DMS 273 treated with DMSO at 0.1 percent for 48 hours (cell line): ENCODE results near the gene RIN3.
A peak's percentile ranks its signal among the peaks of the same experiment; 100 is the strongest.
"Not testable (repeated sequence)": the region's sequence is repeated elsewhere in the genome, so short reads cannot be mapped to it uniquely, and the experiment has no call there.

Experiments
- DNase-seq: peaks from one replicate; lab custom pipeline; 2025; lab: John Stamatoyannopoulos, UW

RIN3 gene

GRCh38 chr14:92624764-92625163 lies 111.2 kb downstream of the RIN3 start:
- no peak for DNase-seq

- no peak for DNase-seq
These were observed 111.6 kb downstream of the RIN3 start for GRCh38 chr14:92625213-92625612.

GRCh38 chr14:92626041-92626440 lies 112.5 kb downstream of the RIN3 start:
- DNase-seq, result no peak

- no peak for DNase-seq
These were observed 114.2 kb downstream of the RIN3 start for GRCh38 chr14:92627707-92628215.

- no peak for DNase-seq
These were observed 115.1 kb downstream of the RIN3 start for GRCh38 chr14:92628636-92629035.

GRCh38 chr14:92630367-92630766 lies 116.8 kb downstream of the RIN3 start:
- DNase-seq, result no peak

- DNase-seq, result no peak
These were observed 117.5 kb downstream of the RIN3 start for GRCh38 chr14:92631098-92631497.

GRCh38 chr14:92632546-92633273 lies 119.1 kb downstream of the RIN3 start:
- no peak for DNase-seq

- DNase-seq, result no peak
These were observed 119.7 kb downstream of the RIN3 start for GRCh38 chr14:92633274-92633616.

- DNase-seq, result no peak
These were observed 120.1 kb downstream of the RIN3 start for GRCh38 chr14:92633724-92634123.

- no peak for DNase-seq
These were observed 121.5 kb downstream of the RIN3 start for GRCh38 chr14:92635031-92635430.

GRCh38 chr14:92635896-92636295 lies 122.3 kb downstream of the RIN3 start:
- DNase-seq, result no peak

- peak; percentile 50 for DNase-seq
These were observed 123.6 kb downstream of the RIN3 start for GRCh38 chr14:92637228-92637627.

GRCh38 chr14:92637864-92638263 lies 124.3 kb downstream of the RIN3 start:
- DNase-seq, result no peak

- no peak for DNase-seq
These were observed 124.7 kb downstream of the RIN3 start for GRCh38 chr14:92638266-92638665.

GRCh38 chr14:92638904-92639303 lies 125.3 kb downstream of the RIN3 start:
- DNase-seq, result no peak

- DNase-seq, result not testable (repeated sequence)
These were observed 126.0 kb downstream of the RIN3 start for GRCh38 chr14:92639472-92640117.

- DNase-seq, result no peak
These were observed 127.7 kb downstream of the RIN3 start for GRCh38 chr14:92641306-92641705.

GRCh38 chr14:92644171-92644969 lies 130.8 kb downstream of the RIN3 start:
- DNase-seq, result no peak

GRCh38 chr14:92644970-92645515 lies 131.5 kb downstream of the RIN3 start:
- no peak for DNase-seq

GRCh38 chr14:92645841-92646478 lies 132.4 kb downstream of the RIN3 start:
- no peak for DNase-seq
